Activated CD4-positive, alpha-beta T cell treated with anti-CD3 and anti-CD28 coated beads, Interleukin-2, amount 10 ng/mL, durations not matched to agents 24 days and 14 days (primary cell): Measurements from ENCODE around the gene MAD2L2. TPM values are rescaled to one million over a fixed set of nuclear protein-coding genes. Genes with fewer than 3 reads are reported as not detected.

Experiments
- DNase-seq: peaks from one replicate; pipeline ENCODE4 v3.0.0; 2022
- H3K27ac Mint-ChIP-seq: one replicate; pipeline ENCODE4 v1.8.0; 2022; ENCODE audit warnings: mild to moderate bottlenecking, mixed read lengths
- H3K27me3 Mint-ChIP-seq: one replicate; pipeline ENCODE4 v1.8.0; 2022; ENCODE audit warnings: mixed read lengths
- H3K36me3 Mint-ChIP-seq: one replicate; pipeline ENCODE4 v1.8.0; 2022; ENCODE audit warnings: low read depth, mild to moderate bottlenecking, mixed read lengths
- H3K4me1 Mint-ChIP-seq: one replicate; pipeline ENCODE4 v1.8.0; 2021; ENCODE audit warnings: mixed read lengths
- H3K4me3 Mint-ChIP-seq: one replicate; pipeline ENCODE4 v1.8.0; 2022; ENCODE audit warnings: mild to moderate bottlenecking, moderate library complexity, mixed read lengths
- H3K9me3 Mint-ChIP-seq: one replicate; pipeline ENCODE4 v1.8.0; 2021; ENCODE audit warnings: mixed read lengths
- intact Hi-C: fragments of 100-400 bp; cut with micrococcal nuclease; formaldehyde crosslinking; loops from one replicate; pipeline ENCODE4 v1.15.1; 2023
- total RNA-seq: library from RNA; stranded (reverse); gene quantifications from 2 replicates; pipeline ENCODE4 v1.2.3, GENCODE V29; 2022

MAD2L2 gene
- total RNA-seq, 1 donor from 2014 or later = 80.1 TPM

- Mint-ChIP-seq H3K36me3 (no peaks in the 10 kb centered on the region), H3K4me1 (peaks cover 14% of the 10 kb centered on the region), H3K27me3 (peaks cover 24% of the 10 kb centered on the region), H3K4me3 (no peak overlapping the region), H3K9me3 (no peaks in the 10 kb centered on the region), H3K27ac (no peak overlapping the region)
- DNase-seq = no peak
- intact Hi-C loops = loop anchor here (5.0 kb wide), 3 partner anchors 33 to 412 kb away; partner anchors contain the start of genes CLCN6, MTHFR and UBIAD1
Observed at GRCh38 chr1:11684070-11684469, 3.1 kb upstream of the MAD2L2 start.

GRCh38 chr1:11682799-11683198 lies 1.9 kb upstream of the MAD2L2 start:
- H3K36me3 Mint-ChIP-seq = peaks cover 4% of the 10 kb centered on the region
- H3K4me3 Mint-ChIP-seq = no peak overlapping the region
- peaks cover 14% of the 10 kb centered on the region for H3K27me3 Mint-ChIP-seq
- no peak overlapping the region for H3K27ac Mint-ChIP-seq
- DNase-seq = no peak
- no peaks in the 10 kb centered on the region for H3K9me3 Mint-ChIP-seq
- H3K4me1 Mint-ChIP-seq = peaks cover 16% of the 10 kb centered on the region
- intact Hi-C loops = loop anchor here (5.0 kb wide), 3 partner anchors 35 to 410 kb away; partner anchors contain the start of genes CLCN6, MTHFR and UBIAD1

- H3K9me3 Mint-ChIP-seq = no peaks in the 10 kb centered on the region
- H3K27me3 Mint-ChIP-seq = peaks cover 10% of the 10 kb centered on the region
- peaks cover 16% of the 10 kb centered on the region for H3K4me1 Mint-ChIP-seq
- intact Hi-C loops = loop anchor here (5.0 kb wide), 3 partner anchors 35 to 410 kb away; partner anchors contain the start of genes CLCN6, MTHFR and UBIAD1
- DNase-seq = no peak
- peak overlapping the region; percentile 92 for H3K4me3 Mint-ChIP-seq
- H3K27ac Mint-ChIP-seq = no peak overlapping the region
- peaks cover 4% of the 10 kb centered on the region for H3K36me3 Mint-ChIP-seq
Observed at GRCh38 chr1:11682287-11682771, 1.4 kb upstream of the MAD2L2 start.

GRCh38 chr1:11680270-11681070 lies 478 bp downstream of the MAD2L2 start:
- no peaks in the 10 kb centered on the region for H3K9me3 Mint-ChIP-seq
- peak overlapping the region; percentile 92 for H3K4me3 Mint-ChIP-seq
- H3K4me1 Mint-ChIP-seq = peaks cover 16% of the 10 kb centered on the region
- peaks cover 7% of the 10 kb centered on the region for H3K36me3 Mint-ChIP-seq
- peak overlapping the region; percentile 80 for H3K27ac Mint-ChIP-seq
- H3K27me3 Mint-ChIP-seq = peaks cover 7% of the 10 kb centered on the region
- intact Hi-C loops = loop anchor here (1.0 to 5.0 kb wide), 6 partner anchors 16 to 408 kb away; partner anchors contain the start of genes CLCN6, FBXO2, FBXO44 and FBXO6
- no peak for DNase-seq

- H3K4me3 Mint-ChIP-seq = no peak overlapping the region
- no peaks in the 10 kb centered on the region for H3K9me3 Mint-ChIP-seq
- H3K27me3 Mint-ChIP-seq = no peaks in the 10 kb centered on the region
- H3K4me1 Mint-ChIP-seq = peaks cover 16% of the 10 kb centered on the region
- intact Hi-C loops = no loop called here
- DNase-seq = no peak
- H3K27ac Mint-ChIP-seq = no peak overlapping the region
- H3K36me3 Mint-ChIP-seq = peaks cover 17% of the 10 kb centered on the region
Observed at GRCh38 chr1:11678442-11678841, 2.5 kb downstream of the MAD2L2 start.

- Mint-ChIP-seq H3K4me1 (peaks cover 11% of the 10 kb centered on the region), H3K9me3 (no peaks in the 10 kb centered on the region), H3K36me3 (peaks cover 22% of the 10 kb centered on the region), H3K27me3 (no peaks in the 10 kb centered on the region), H3K4me3 (no peak overlapping the region), H3K27ac (no peak overlapping the region)
- no peak for DNase-seq
- intact Hi-C loops = no loop called here
Observed at GRCh38 chr1:11676386-11677103, 4.4 kb downstream of the MAD2L2 start.

- H3K4me3 Mint-ChIP-seq = no peak overlapping the region
Observed at GRCh38 chr1:11675325-11675724, 5.6 kb downstream of the MAD2L2 start.

GRCh38 chr1:11674488-11674887 lies 6.5 kb downstream of the MAD2L2 start:
- DNase-seq = no peak
- Mint-ChIP-seq H3K9me3 (no peaks in the 10 kb centered on the region), H3K4me1 (peaks cover 6% of the 10 kb centered on the region), H3K27me3 (no peaks in the 10 kb centered on the region), H3K4me3 (no peak overlapping the region), H3K36me3 (peaks cover 29% of the 10 kb centered on the region), H3K27ac (no peak overlapping the region)
- intact Hi-C loops = no loop called here

More at GRCh38 chr1:11675325-11675724, 5.6 kb downstream of the MAD2L2 start:
- Mint-ChIP-seq H3K27me3 (no peaks in the 10 kb centered on the region), H3K36me3 (peaks cover 26% of the 10 kb centered on the region), H3K9me3 (no peaks in the 10 kb centered on the region), H3K4me1 (peaks cover 10% of the 10 kb centered on the region), H3K27ac (no peak overlapping the region)
- DNase-seq = no peak
- intact Hi-C loops = no loop called here

GRCh38 chr1:11673089-11673769 lies 7.7 kb downstream of the MAD2L2 start:
- DNase-seq = no peak
- H3K4me3 Mint-ChIP-seq = no peak overlapping the region
- H3K9me3 Mint-ChIP-seq = no peaks in the 10 kb centered on the region
- peaks cover 31% of the 10 kb centered on the region for H3K36me3 Mint-ChIP-seq
- H3K4me1 Mint-ChIP-seq = peaks cover 3% of the 10 kb centered on the region
- H3K27me3 Mint-ChIP-seq = no peaks in the 10 kb centered on the region
- intact Hi-C loops = no loop called here
- no peak overlapping the region for H3K27ac Mint-ChIP-seq

GRCh38 chr1:11671544-11672286 lies 9.2 kb downstream of the MAD2L2 start:
- no peaks in the 10 kb centered on the region for H3K27me3 Mint-ChIP-seq
- no peak overlapping the region for H3K4me3 Mint-ChIP-seq
- intact Hi-C loops = no loop called here
- no peak overlapping the region for H3K27ac Mint-ChIP-seq
- peaks cover 3% of the 10 kb centered on the region for H3K4me1 Mint-ChIP-seq
- no peak for DNase-seq
- no peaks in the 10 kb centered on the region for H3K9me3 Mint-ChIP-seq
- H3K36me3 Mint-ChIP-seq = peaks cover 31% of the 10 kb centered on the region

GRCh38 chr1:11671205-11671543 lies 9.8 kb downstream of the MAD2L2 start:
- no peak for DNase-seq
- no peak overlapping the region for H3K27ac Mint-ChIP-seq
- no peak overlapping the region for H3K4me3 Mint-ChIP-seq
- intact Hi-C loops = no loop called here
- H3K27me3 Mint-ChIP-seq = no peaks in the 10 kb centered on the region
- H3K9me3 Mint-ChIP-seq = no peaks in the 10 kb centered on the region
- H3K36me3 Mint-ChIP-seq = peaks cover 31% of the 10 kb centered on the region
- H3K4me1 Mint-ChIP-seq = peaks cover 3% of the 10 kb centered on the region

GRCh38 chr1:11670747-11671146 lies 10.2 kb downstream of the MAD2L2 start:
- intact Hi-C loops = no loop called here
- Mint-ChIP-seq H3K27me3 (no peaks in the 10 kb centered on the region), H3K4me3 (no peak overlapping the region), H3K36me3 (peaks cover 30% of the 10 kb centered on the region), H3K27ac (no peak overlapping the region), H3K9me3 (no peaks in the 10 kb centered on the region), H3K4me1 (peaks cover 5% of the 10 kb centered on the region)
- no peak for DNase-seq

GRCh38 chr1:11668516-11668915 lies 12.4 kb downstream of the MAD2L2 start:
- DNase-seq = no peak
- Mint-ChIP-seq H3K4me1 (peaks cover 5% of the 10 kb centered on the region), H3K4me3 (no peak overlapping the region), H3K27me3 (no peaks in the 10 kb centered on the region), H3K36me3 (peaks cover 19% of the 10 kb centered on the region), H3K9me3 (no peaks in the 10 kb centered on the region), H3K27ac (no peak overlapping the region)
- intact Hi-C loops = no loop called here
